HepG2 (cell line): ENCODE data around the gene RPS2. TPM values are rescaled to one million over a fixed set of nuclear protein-coding genes. Genes with fewer than 3 reads are reported as not detected.

Source experiments
- CCAR2 ChIP-seq: fragments of 200-400 bp; formaldehyde crosslinking; optimal IDR thresholded peaks from 2 replicates; pipeline ENCODE3; 2018; ENCODE audit warnings: low read depth, mild to moderate bottlenecking, low read length, moderate library complexity
- ELF1 ChIP-seq: sonication (generic); formaldehyde crosslinking; IDR thresholded peaks from 2 replicates; pipeline ENCODE4 v1.4.0; 2020; ENCODE audit warnings: missing genetic modification reagents
- HHEX ChIP-seq: IDR thresholded peaks from 2 replicates; pipeline ENCODE4 v1.6.1; 2016; ENCODE audit warnings: control low read depth
- HIVEP1 ChIP-seq: sonication (generic); formaldehyde crosslinking; IDR thresholded peaks from 2 replicates; pipeline ENCODE4 v1.4.0; 2020; ENCODE audit warnings: mild to moderate bottlenecking, missing genetic modification reagents
- MATR3 ChIP-seq: sonication (generic); formaldehyde crosslinking; IDR thresholded peaks from 2 replicates; pipeline ENCODE4 v1.4.0; 2020; ENCODE audit warnings: missing genetic modification reagents
- MTF2 ChIP-seq: sonication (generic); formaldehyde crosslinking; IDR thresholded peaks from 2 replicates; pipeline ENCODE4 v1.5.0; 2020; ENCODE audit warnings: missing genetic modification reagents, borderline replicate concordance
- NFKBIZ ChIP-seq: IDR thresholded peaks from 2 replicates; pipeline ENCODE4 v1.6.1; 2018; ENCODE audit warnings: missing genetic modification reagents, missing compliant biosample characterization
- PCBP2 ChIP-seq: fragments of 200-400 bp; formaldehyde crosslinking; optimal IDR thresholded peaks from 2 replicates; pipeline ENCODE3; 2018; ENCODE audit warnings: low read length, low read depth; ENCODE audit not compliant: poor library complexity, severe bottlenecking
- PITX1 ChIP-seq: sonication (generic); formaldehyde crosslinking; IDR thresholded peaks from 2 replicates; pipeline ENCODE4 v1.5.1; 2020; ENCODE audit warnings: mild to moderate bottlenecking, missing genetic modification reagents
- POLR2AphosphoS5 ChIP-seq: IDR thresholded peaks from 2 replicates; pipeline ENCODE4 v1.6.1; 2012; ENCODE audit warnings: low read depth, low read length
- RFX3 ChIP-seq: IDR thresholded peaks from 2 replicates; pipeline ENCODE4 v1.6.1; 2016; ENCODE audit warnings: missing biosample characterization, missing genetic modification reagents
- SP4 ChIP-seq: sonication (generic); formaldehyde crosslinking; IDR thresholded peaks from 2 replicates; pipeline ENCODE4 v1.8.1; 2023; ENCODE audit warnings: mild to moderate bottlenecking, missing genetic modification reagents
- STAT5B ChIP-seq: sonication (generic); formaldehyde crosslinking; IDR thresholded peaks from 2 replicates; pipeline ENCODE4 v1.4.0; 2020; ENCODE audit warnings: missing genetic modification reagents
- TOPORS ChIP-seq: sonication (generic); formaldehyde crosslinking; IDR thresholded peaks from 2 replicates; pipeline ENCODE4 v1.8.0; 2023; ENCODE audit warnings: mild to moderate bottlenecking, missing genetic modification reagents
- ZBTB49 ChIP-seq: sonication (generic); formaldehyde crosslinking; IDR thresholded peaks from 2 replicates; pipeline ENCODE4 v1.4.0; 2020; ENCODE audit warnings: missing genetic modification reagents, borderline replicate concordance
- ZFP36L2 ChIP-seq: sonication (generic); formaldehyde crosslinking; IDR thresholded peaks from 2 replicates; pipeline ENCODE4 v1.4.0; 2020; ENCODE audit warnings: missing genetic modification reagents
- ZGPAT ChIP-seq: IDR thresholded peaks from 2 replicates; pipeline ENCODE4 v1.6.1; 2016; ENCODE audit warnings: mild to moderate bottlenecking
- polyA plus RNA-seq, 8 experiments: library from polyadenylated mRNA; depleted of rRNA in 3 of 8; stranded (reverse) in 7 of 8; unstranded in 1 of 8; fragments of >200 nt; fragmentation: Illumina TruSeq in 4 of 8; extraction: Trizol in 4 of 8; gene quantifications; 2 replicates each; pipeline versions ENCODE4 v1.2.1 to v1.2.3, GENCODE V29; 2011 to 2016; ENCODE audit warnings: low read depth in 4 of 8, missing spikeins in 1 of 8, mixed read lengths in 1 of 8; ENCODE audit not compliant: insufficient read depth in 1 of 8
- total RNA-seq, 5 experiments: library from RNA; depleted of rRNA; stranded (reverse); fragments of >200 nt; fragmentation: Illumina TruSeq; extraction: Trizol; gene quantifications; 2 replicates each; pipeline ENCODE4 v1.2.3, GENCODE V29; 2016; ENCODE audit warnings: low read depth in 1 of 5
- TF ChIP-seq, protein P1 (sequence below): sonication (generic); formaldehyde crosslinking; IDR thresholded peaks from 2 replicates; pipeline ENCODE4 v1.4.0; 2020; ENCODE audit warnings: mild to moderate bottlenecking, missing genetic modification reagents
- TF ChIP-seq, protein P2 (sequence below): IDR thresholded peaks from 2 replicates; pipeline ENCODE4 v1.6.1; 2012; ENCODE audit warnings: low read length, improper control_type of control experiment
- TF ChIP-seq, protein P3 (sequence below): sonication (generic); formaldehyde crosslinking; IDR thresholded peaks from 2 replicates; pipeline ENCODE4 v1.4.0; 2020; ENCODE audit warnings: missing genetic modification reagents, mild to moderate bottlenecking, borderline replicate concordance

Gene RPS2
- total and polyA plus RNA-seq, 2 of the 13 experiments (the other 11 are each of a cell fraction or from before 2014, with no cell fraction given): 1,908 to 4,514 TPM

DNA sequence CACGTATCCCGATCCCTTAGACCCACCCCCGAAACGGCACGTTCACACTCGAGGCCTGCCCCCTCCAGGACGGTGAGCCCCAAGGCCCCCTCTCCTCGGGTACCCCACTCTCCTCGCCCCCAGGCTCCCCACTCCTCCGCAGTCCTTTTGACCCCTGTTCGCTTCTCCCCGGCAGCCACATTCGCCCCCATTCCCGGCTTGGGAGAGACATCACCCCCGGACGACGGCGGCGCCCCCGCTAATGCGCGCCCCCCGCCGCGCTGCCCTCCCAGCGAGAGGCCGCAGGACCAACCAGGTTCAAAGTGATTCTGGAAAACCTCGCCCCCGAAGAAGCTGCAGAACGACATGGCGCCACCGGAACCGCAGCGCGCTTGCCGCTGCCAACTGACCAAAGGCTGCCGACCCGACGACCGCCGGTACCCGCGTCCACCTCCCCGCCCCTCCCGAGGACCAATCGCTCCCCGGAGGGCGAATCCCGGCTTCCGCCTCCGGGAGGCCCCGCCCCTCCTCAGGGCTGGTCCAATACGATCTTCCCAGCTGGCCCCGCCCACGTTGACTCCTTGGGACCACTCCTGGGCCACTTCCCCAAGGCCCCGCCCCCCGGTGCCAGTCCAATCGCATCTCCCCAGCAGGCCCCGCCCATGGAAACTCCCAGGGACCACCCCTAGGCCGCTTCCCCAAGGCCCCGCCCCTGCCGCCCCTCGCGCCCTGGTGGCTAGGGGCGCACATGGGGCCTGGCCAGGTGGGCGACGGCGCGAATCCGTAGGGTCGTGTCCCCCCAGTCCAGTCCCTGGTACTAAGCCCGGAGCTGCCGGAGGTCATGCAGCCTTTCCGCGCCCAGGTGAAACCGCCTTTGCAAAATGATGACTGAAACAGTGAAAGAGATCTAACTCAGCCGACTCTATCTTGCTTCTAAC, 21.6 kb downstream of the RPS2 start, which contains the start of gene MSRB1 (continued):
- peak; percentile 85 for TF ChIP-seq SP4 (CRISPR knock-in tag)
- TF ChIP-seq PITX1 (CRISPR knock-in tag): 0 out of 2 replicates have a peak, but pooled peaks have one; percentile 49
- TF ChIP-seq RFX3 (CRISPR knock-in tag): no peak
- TF ChIP-seq MTF2 (CRISPR knock-in tag): no peak
- TF ChIP-seq MATR3 (CRISPR knock-in tag): no peak
- 0 out of 2 replicates have a peak, but pooled peaks have one; percentile 51 for TF ChIP-seq TOPORS (CRISPR knock-in tag)
- no peak for TF ChIP-seq ZBTB49 (CRISPR knock-in tag)
- peak; percentile 39; the same call in 1 of the 2 replicates for TF ChIP-seq NFKBIZ (CRISPR knock-in tag)
- TF ChIP-seq, protein P1, sequence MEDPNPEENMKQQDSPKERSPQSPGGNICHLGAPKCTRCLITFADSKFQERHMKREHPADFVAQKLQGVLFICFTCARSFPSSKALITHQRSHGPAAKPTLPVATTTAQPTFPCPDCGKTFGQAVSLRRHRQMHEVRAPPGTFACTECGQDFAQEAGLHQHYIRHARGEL (CRISPR knock-in tag): 0 out of 2 replicates have a peak, but pooled peaks have one; percentile 46
- TF ChIP-seq, protein P2, sequence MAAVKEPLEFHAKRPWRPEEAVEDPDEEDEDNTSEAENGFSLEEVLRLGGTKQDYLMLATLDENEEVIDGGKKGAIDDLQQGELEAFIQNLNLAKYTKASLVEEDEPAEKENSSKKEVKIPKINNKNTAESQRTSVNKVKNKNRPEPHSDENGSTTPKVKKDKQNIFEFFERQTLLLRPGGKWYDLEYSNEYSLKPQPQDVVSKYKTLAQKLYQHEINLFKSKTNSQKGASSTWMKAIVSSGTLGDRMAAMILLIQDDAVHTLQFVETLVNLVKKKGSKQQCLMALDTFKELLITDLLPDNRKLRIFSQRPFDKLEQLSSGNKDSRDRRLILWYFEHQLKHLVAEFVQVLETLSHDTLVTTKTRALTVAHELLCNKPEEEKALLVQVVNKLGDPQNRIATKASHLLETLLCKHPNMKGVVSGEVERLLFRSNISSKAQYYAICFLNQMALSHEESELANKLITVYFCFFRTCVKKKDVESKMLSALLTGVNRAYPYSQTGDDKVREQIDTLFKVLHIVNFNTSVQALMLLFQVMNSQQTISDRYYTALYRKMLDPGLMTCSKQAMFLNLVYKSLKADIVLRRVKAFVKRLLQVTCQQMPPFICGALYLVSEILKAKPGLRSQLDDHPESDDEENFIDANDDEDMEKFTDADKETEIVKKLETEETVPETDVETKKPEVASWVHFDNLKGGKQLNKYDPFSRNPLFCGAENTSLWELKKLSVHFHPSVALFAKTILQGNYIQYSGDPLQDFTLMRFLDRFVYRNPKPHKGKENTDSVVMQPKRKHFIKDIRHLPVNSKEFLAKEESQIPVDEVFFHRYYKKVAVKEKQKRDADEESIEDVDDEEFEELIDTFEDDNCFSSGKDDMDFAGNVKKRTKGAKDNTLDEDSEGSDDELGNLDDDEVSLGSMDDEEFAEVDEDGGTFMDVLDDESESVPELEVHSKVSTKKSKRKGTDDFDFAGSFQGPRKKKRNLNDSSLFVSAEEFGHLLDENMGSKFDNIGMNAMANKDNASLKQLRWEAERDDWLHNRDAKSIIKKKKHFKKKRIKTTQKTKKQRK: no peak
- TF ChIP-seq CCAR2: no peak
- TF ChIP-seq HHEX: no peak
- peak; percentile 92 for TF ChIP-seq ELF1
- no peak for TF ChIP-seq PCBP2
- peak; percentile 94 for TF ChIP-seq POLR2AphosphoS5
- TF ChIP-seq HIVEP1 (CRISPR knock-in tag): peak; percentile 86
- TF ChIP-seq STAT5B (CRISPR knock-in tag): no peak
- TF ChIP-seq, protein P3, sequence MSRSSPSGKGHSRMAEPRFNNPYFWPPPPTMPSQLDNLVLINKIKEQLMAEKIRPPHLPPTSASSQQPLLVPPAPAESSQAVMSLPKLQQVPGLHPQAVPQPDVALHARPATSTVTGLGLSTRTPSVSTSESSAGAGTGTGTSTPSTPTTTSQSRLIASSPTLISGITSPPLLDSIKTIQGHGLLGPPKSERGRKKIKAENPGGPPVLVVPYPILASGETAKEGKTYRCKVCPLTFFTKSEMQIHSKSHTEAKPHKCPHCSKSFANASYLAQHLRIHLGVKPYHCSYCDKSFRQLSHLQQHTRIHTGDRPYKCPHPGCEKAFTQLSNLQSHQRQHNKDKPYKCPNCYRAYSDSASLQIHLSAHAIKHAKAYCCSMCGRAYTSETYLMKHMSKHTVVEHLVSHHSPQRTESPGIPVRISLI (CRISPR knock-in tag): no peak; the same call in 1 of the 2 replicates
- TF ChIP-seq ZGPAT (CRISPR knock-in tag): peak; percentile 26
- TF ChIP-seq ZFP36L2 (CRISPR knock-in tag): 0 out of 2 replicates have a peak, but pooled peaks have one; percentile 31
